Keratinocyte (primary cell): ENCODE data around the gene DACT3.

Experiments
- EZH2 ChIP-seq: IDR thresholded peaks from one replicate; pipeline ENCODE4 v1.6.1; 2012; ENCODE audit warnings: inconsistent platforms, mild to moderate bottlenecking, low read length, moderate library complexity
- TF ChIP-seq, protein P1 (sequence below), 3 experiments: IDR thresholded peaks in 1 of 3; conservative IDR thresholded peaks in 1 of 3; optimal IDR thresholded peaks in 1 of 3; 2 replicates in 2 of 3; 3 replicates in 1 of 3; pipeline versions ENCODE3 to v1.5.1; 2011; ENCODE audit warnings: low read length in 3 of 3, mild to moderate bottlenecking in 3 of 3, moderate library complexity in 2 of 3, control low read depth in 1 of 3, inconsistent platforms in 1 of 3; ENCODE audit not compliant: insufficient read depth in 2 of 3; ENCODE audit errors: extremely low read depth in 1 of 3

DNA sequence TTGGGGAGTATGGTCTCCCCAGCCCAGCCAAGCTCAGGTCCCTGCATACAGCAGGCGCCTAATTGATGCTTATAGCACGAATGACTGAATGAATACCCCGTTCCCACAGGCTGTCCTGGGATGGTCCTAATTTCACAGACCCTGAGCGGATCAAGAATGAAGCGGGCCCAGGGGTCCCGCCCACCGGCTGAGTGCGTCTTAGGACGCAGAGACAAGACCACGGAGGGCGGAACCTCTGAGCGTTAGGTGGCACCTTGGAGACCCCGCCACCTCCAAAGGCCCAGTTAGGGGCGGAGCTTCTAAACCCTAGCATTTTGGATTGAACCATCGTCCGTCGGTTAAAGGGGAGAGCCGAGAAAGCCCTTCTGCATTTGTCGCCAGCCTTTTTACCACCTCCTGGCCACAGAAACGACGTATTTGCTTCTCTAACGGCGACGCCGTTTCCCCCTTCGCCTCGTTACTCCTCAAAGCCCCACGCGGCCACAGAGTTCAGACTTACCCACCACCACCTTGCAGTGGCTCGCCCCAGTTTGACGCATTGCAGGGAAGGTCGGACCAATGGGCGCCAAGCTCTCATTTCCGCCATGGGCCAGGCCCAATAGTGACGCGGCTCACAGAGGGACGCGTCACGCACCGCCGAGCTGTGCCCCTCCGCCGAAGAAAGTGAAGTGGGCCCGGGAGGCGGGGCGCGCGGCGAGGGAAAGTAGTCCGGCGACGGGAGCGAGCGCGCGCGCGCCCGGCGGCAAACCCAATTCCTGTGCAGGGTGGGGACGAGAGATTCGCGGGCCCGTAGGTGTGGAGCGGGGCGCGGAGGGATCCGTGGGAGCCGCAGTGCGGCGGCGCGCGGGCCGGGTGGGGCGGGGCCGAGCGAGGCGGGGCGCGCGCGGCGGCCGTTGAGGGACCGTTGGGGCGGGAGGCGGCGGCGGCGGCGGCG lies 60.3 kb downstream of the DACT3 start:
- TF ChIP-seq, protein P1, sequence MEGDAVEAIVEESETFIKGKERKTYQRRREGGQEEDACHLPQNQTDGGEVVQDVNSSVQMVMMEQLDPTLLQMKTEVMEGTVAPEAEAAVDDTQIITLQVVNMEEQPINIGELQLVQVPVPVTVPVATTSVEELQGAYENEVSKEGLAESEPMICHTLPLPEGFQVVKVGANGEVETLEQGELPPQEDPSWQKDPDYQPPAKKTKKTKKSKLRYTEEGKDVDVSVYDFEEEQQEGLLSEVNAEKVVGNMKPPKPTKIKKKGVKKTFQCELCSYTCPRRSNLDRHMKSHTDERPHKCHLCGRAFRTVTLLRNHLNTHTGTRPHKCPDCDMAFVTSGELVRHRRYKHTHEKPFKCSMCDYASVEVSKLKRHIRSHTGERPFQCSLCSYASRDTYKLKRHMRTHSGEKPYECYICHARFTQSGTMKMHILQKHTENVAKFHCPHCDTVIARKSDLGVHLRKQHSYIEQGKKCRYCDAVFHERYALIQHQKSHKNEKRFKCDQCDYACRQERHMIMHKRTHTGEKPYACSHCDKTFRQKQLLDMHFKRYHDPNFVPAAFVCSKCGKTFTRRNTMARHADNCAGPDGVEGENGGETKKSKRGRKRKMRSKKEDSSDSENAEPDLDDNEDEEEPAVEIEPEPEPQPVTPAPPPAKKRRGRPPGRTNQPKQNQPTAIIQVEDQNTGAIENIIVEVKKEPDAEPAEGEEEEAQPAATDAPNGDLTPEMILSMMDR (optimal IDR thresholded peaks at IDR 0.05 in 1 of 3, IDR thresholded peaks at IDR 0.05 in 1 of 3, conservative IDR thresholded peaks at IDR 0.05 in 1 of 3; ENCODE audit: extremely low read depth in 1 of 3, insufficient read depth in 2 of 3, low read length in 3 of 3), result no peak
- TF ChIP-seq EZH2, result no peak
